Measurements from ENCODE around the gene AFTPH.

GRCh38 chr2:64605026-64605471 is 80.9 kb downstream of the AFTPH start:
- TF ChIP-seq RAD21 (IDR thresholded peaks at IDR 0.05; ENCODE audit: low read depth) (no peak), REST (IDR thresholded peaks at IDR 0.05; ENCODE audit: low read depth) (no peak), TAF1 (IDR thresholded peaks at IDR 0.05; ENCODE audit: low read depth) (no peak), TCF12 (IDR thresholded peaks at IDR 0.05; ENCODE audit: low read depth) (no peak), USF1 (IDR thresholded peaks at IDR 0.05) (no peak), YY1 (IDR thresholded peaks at IDR 0.05; ENCODE audit: low read depth) (no peak), CREB1 (IDR thresholded peaks at IDR 0.05; ENCODE audit: low read depth) (no peak), FOXM1 (IDR thresholded peaks at IDR 0.05; ENCODE audit: borderline replicate concordance, low read depth) (no peak), EP300 (IDR thresholded peaks at IDR 0.05; ENCODE audit: borderline replicate concordance) (no peak), MAX (IDR thresholded peaks at IDR 0.05) (no peak), ZBTB7A (IDR thresholded peaks at IDR 0.05; ENCODE audit: low read depth) (no peak), CEBPB (IDR thresholded peaks at IDR 0.05) (no peak), NFIC (IDR thresholded peaks at IDR 0.05) (peak; percentile 65), TEAD4 (IDR thresholded peaks at IDR 0.05) (no peak)
